Body of pancreas (tissue), 4 donors: ENCODE measurements around the gene FOLR2. TPM values are rescaled to one million over a fixed set of nuclear protein-coding genes. Genes with fewer than 3 reads are reported as not detected.
"Not testable (repeated sequence)": the region's sequence is repeated elsewhere in the genome, so short reads cannot be mapped to it uniquely, and the experiment has no call there.

Source experiments
- ATAC-seq: fragments of 150-250 bp; one replicate; pipeline ENCODE4 v1.9.1; 2016
- DNase-seq, 4 donors: peaks; one replicate each; pipeline ENCODE4 v3.0.0-alpha.2; 2019
- H3K27ac ChIP-seq, 4 donors: fragments of 200-600 bp; sonication (generic); 1 replicate in 3 of 4; 2 replicates in 1 of 4; pipeline versions ENCODE4 v1.5.1 to v1.6.1; 2016 to 2019; ENCODE audit warnings: mild to moderate bottlenecking in 1 of 4, mixed read lengths in 1 of 4, moderate library complexity in 1 of 4
- H3K27me3 ChIP-seq, 2 donors: fragments of 200-600 bp; sonication (generic); one replicate each; pipeline ENCODE4 v1.6.0; 2016; ENCODE audit warnings: mild to moderate bottlenecking in 1 of 2
- H3K36me3 ChIP-seq, 2 donors: fragments of 200-600 bp; sonication (generic); replicated peaks in 1 of 2; 2 replicates each; pipeline ENCODE4 v1.5.1; 2016; ENCODE audit warnings: low read depth in 2 of 2; ENCODE audit not compliant: insufficient read depth in 1 of 2
- H3K4me1 ChIP-seq: fragments of 200-600 bp; sonication (generic); one replicate; pipeline ENCODE4 v1.6.0; 2016
- H3K4me3 ChIP-seq, 2 donors: fragments of 200-600 bp; sonication (generic); 1 replicate in 1 of 2; 2 replicates in 1 of 2; pipeline ENCODE4 v1.5.1; 2016 to 2019
- H3K9me3 ChIP-seq, 3 donors: fragments of 200-600 bp; sonication (generic); 1 replicate in 2 of 3; 2 replicates in 1 of 3; pipeline ENCODE4 v1.5.1; 2016
- POLR2A ChIP-seq, 3 donors: fragments of 450-650 bp; IDR thresholded peaks; one replicate each; pipeline ENCODE4 v1.6.1; 2016; ENCODE audit warnings: antibody characterized with exemption in 3 of 3, mild to moderate bottlenecking in 2 of 3
- WGBS, 2 donors: methylation state at CpG; one replicate each; pipeline ENCODE4 v1.1.5; 2017; 5-methylcytosine and 5-hydroxymethylcytosine counted together
- intact Hi-C: fragments of 100-400 bp; cut with DNase I; formaldehyde crosslinking; loops from one replicate; pipeline ENCODE4 v1.15.1; 2023
- total RNA-seq, 2 donors: library from RNA; depleted of rRNA; stranded (reverse); fragments of >200 nt; gene quantifications; one replicate each; pipeline ENCODE4 v1.1.0, GENCODE V29; 2016
- TF ChIP-seq, protein P1 (sequence below), 7 experiments: fragments of 450-650 bp in 4 of 7; fragments of 200-600 bp in 3 of 7; sonication (generic) in 3 of 7; IDR thresholded peaks; one replicate each; pipeline ENCODE4 v1.5.1; 2016 to 2019; ENCODE audit warnings: antibody characterized with exemption in 7 of 7

Gene FOLR2
- total RNA-seq, 2 donors from 2014 or later = 11.4 to 49.1 TPM

DNA sequence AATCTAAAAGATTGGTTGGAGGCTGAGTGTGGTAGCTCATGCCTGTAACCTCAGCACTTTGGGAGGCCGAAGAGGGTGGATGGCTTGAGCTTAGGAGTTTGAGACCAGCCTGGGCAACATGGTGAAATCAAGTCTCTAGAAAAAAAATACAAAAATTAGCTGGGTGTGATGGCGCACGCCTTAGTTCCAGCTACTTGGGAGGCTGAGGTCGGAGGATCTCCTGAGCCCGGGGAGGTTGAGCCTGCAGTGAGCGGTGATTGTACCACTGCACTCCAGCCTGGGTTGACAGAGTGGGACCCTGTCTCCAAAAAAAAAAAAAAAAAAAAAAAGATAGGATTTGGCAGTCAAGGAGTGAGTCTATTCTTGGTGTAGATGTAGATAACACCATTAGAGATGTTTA lies 14.0 kb upstream of the FOLR2 start:
- Histone ChIP-seq H3K9me3 (no peaks in the 10 kb centered on the region), H3K27ac (no peak overlapping the region), H3K4me1 (no peaks in the 10 kb centered on the region), H3K27me3 (no peaks in the 10 kb centered on the region), H3K4me3 (no peak overlapping the region), H3K36me3 (no peaks in the 10 kb centered on the region)
- intact Hi-C loops = no loop called here
- DNase-seq (no peak), ATAC-seq (no peak)
- TF ChIP-seq, protein P1, sequence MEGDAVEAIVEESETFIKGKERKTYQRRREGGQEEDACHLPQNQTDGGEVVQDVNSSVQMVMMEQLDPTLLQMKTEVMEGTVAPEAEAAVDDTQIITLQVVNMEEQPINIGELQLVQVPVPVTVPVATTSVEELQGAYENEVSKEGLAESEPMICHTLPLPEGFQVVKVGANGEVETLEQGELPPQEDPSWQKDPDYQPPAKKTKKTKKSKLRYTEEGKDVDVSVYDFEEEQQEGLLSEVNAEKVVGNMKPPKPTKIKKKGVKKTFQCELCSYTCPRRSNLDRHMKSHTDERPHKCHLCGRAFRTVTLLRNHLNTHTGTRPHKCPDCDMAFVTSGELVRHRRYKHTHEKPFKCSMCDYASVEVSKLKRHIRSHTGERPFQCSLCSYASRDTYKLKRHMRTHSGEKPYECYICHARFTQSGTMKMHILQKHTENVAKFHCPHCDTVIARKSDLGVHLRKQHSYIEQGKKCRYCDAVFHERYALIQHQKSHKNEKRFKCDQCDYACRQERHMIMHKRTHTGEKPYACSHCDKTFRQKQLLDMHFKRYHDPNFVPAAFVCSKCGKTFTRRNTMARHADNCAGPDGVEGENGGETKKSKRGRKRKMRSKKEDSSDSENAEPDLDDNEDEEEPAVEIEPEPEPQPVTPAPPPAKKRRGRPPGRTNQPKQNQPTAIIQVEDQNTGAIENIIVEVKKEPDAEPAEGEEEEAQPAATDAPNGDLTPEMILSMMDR (IDR thresholded peaks at IDR 0.05) = no peak
- TF ChIP-seq POLR2A (IDR thresholded peaks at IDR 0.05) = no peak
- 90 to 97% methylated on average over 6 of the region's 6 CpGs for WGBS, 2 donors

DNA sequence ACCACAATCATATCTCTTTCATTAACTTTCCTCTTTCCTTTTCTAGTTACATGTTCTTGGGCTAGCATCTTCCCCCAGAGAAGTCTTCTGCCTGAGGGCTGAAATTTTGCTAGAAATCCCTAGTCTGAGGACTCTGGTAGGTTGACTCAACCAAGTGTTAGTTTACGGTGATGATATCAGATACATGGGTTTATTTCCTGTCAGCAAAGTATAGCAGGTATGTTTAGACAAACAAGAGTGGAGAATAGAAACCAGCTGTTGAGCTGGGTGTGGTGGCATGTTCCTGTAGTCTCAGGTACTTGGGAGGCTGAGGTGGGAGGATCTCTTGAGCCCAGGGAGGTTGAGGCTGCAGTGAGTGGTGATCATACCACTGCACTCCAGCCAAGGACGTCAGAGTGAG lies 13.4 kb upstream of the FOLR2 start:
- intact Hi-C loops = no loop called here
- no peak for ATAC-seq

DNA sequence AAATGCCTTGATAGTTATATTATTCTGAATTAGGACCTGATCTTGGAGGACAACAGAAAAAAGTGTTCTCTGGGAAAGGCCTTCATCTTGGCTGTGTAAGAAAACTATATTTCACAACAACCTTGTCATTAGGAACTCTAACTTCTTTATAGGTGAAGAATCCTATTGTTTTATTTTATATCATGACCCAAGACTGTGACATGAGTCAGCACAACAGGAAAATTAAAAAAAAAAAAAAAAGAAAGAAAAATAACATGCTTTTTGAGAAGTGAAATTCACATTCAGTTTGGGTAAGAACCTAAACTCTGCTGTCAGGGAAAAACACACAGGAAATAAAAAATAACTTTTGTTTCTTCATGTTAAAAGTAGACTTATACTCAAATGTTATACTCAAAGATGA lies 11.7 kb upstream of the FOLR2 start:
- no peak for DNase-seq
- Histone ChIP-seq H3K36me3 (no peaks in the 10 kb centered on the region), H3K4me3 (no peak overlapping the region), H3K9me3 (no peaks in the 10 kb centered on the region), H3K4me1 (no peaks in the 10 kb centered on the region), H3K27me3 (no peaks in the 10 kb centered on the region), H3K27ac (no peak overlapping the region)
- TF ChIP-seq POLR2A (IDR thresholded peaks at IDR 0.05) = no peak
- TF ChIP-seq, protein P1 (IDR thresholded peaks at IDR 0.05) = no peak
- no peak for ATAC-seq
- intact Hi-C loops = no loop called here

More for the DNA sequence above, 13.4 kb upstream of the FOLR2 start:
- Histone ChIP-seq H3K9me3 (no peaks in the 10 kb centered on the region), H3K27me3 (no peaks in the 10 kb centered on the region), H3K36me3 (no peaks in the 10 kb centered on the region), H3K27ac (no peak overlapping the region), H3K4me1 (no peaks in the 10 kb centered on the region), H3K4me3 (no peak overlapping the region)
- TF ChIP-seq, protein P1 (IDR thresholded peaks at IDR 0.05) = no peak
- TF ChIP-seq POLR2A (IDR thresholded peaks at IDR 0.05) = no peak
- DNase-seq = no peak
- 63 to 75% methylated on average over 2 of the region's 2 CpGs for WGBS, 2 donors

DNA sequence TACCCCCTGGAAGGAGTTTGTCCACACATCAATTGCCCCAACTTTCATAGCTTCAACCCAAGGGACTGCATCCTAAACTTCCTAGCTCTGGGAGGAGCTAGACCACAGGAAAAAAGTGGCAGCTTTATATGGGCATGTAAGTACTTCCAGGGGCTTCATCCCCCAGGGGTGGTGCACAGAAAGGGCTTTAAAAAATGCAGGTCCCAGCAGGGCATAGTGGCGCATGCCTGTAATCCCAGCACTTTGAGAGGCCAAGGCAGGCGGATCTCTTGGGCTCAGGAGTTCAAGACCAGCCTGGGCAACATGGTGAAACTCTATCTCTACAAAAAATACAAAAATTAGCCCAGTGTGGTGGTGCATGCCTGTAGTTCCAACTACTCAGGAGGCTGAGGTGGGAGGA lies 9.8 kb upstream of the FOLR2 start:
- intact Hi-C loops, H3K4me1 ChIP-seq, DNase-seq, H3K4me3 ChIP-seq, ATAC-seq, H3K27ac ChIP-seq, H3K9me3 ChIP-seq, H3K27me3 ChIP-seq, H3K36me3 ChIP-seq: not testable (repeated sequence)
- 88% methylated on average over 2 of the region's 2 CpGs; no CpG with 5 or more reads in 1 of the 2 donors for WGBS, 2 donors

DNA sequence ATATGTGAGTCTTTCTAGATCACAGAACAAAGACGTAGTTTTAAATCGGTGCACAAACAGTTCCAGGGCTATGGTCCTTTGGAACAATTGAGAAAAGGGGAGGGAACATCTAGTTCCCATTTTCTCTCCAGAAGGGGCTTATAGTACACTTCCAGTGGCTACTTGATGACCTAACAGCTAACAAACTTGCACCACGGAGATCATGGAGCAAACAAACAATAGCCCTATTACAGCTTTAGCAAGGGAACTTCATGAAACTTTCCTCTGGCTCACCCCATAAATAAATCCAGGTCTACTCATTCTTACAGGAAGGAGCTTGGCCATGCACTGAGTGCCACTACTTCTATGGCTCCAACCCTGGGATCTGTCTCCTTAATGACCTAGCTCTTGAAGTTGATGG lies 8.3 kb upstream of the FOLR2 start:
- H3K36me3 ChIP-seq = no peaks in the 10 kb centered on the region
- DNase-seq (no peak), ATAC-seq (no peak)
- no peaks in the 10 kb centered on the region for H3K4me1 ChIP-seq
- 61 to 87% methylated on average over 2 to 3 of the region's 3 CpGs for WGBS, 2 donors
- H3K9me3 ChIP-seq = no peaks in the 10 kb centered on the region
- TF ChIP-seq POLR2A (IDR thresholded peaks at IDR 0.05) = no peak
- TF ChIP-seq, protein P1 (IDR thresholded peaks at IDR 0.05) = no peak
- no peaks in the 10 kb centered on the region for H3K27me3 ChIP-seq
- no peak overlapping the region for H3K4me3 ChIP-seq
- no peak overlapping the region for H3K27ac ChIP-seq
- intact Hi-C loops = no loop called here
